GM12875 (cell line): ENCODE results near the gene PGLYRP1.

ENCODE experiments used
- H3K4me3 ChIP-seq: one replicate; pipeline ENCODE4 v1.5.1; 2011; ENCODE audit warnings: low read depth, low read length, control low read depth
- CTCF ChIP-seq: IDR thresholded peaks from 2 replicates; pipeline ENCODE4 v1.5.1; 2011; ENCODE audit warnings: low read depth, mild to moderate bottlenecking, control low read depth, inconsistent platforms, low read length, moderate library complexity, borderline replicate concordance; ENCODE audit not compliant: insufficient read depth

Gene PGLYRP1

GRCh38 chr19:45994998-45995714 is 27.7 kb downstream of the PGLYRP1 start, which contains the start of gene CCDC61:
Gene CCDC61 (plus strand): TSS chr19:45995467. CDS start chr19:46003019, 7,552 bp downstream.
- no peak for TF ChIP-seq CTCF
- H3K4me3 ChIP-seq, result peak within 1 kb of the TSS; percentile 78

GRCh38 chr19:45994456-45994997 is 28.3 kb downstream of the PGLYRP1 start:
- H3K4me3 ChIP-seq, result peak overlapping the region; percentile 45
- TF ChIP-seq CTCF, result no peak

- H3K4me3 ChIP-seq, result no peak overlapping the region
- no peak for TF ChIP-seq CTCF
Observed at GRCh38 chr19:45990113-45990728, 32.6 kb downstream of the PGLYRP1 start.

GRCh38 chr19:45985321-45985720 is 37.5 kb downstream of the PGLYRP1 start:
- H3K4me3 ChIP-seq, result no peak overlapping the region
- no peak for TF ChIP-seq CTCF

- no peak overlapping the region for H3K4me3 ChIP-seq
- no peak for TF ChIP-seq CTCF
Observed at GRCh38 chr19:45981350-45981749, 41.5 kb downstream of the PGLYRP1 start.

GRCh38 chr19:45978156-45978555 is 44.7 kb downstream of the PGLYRP1 start:
- no peak overlapping the region for H3K4me3 ChIP-seq
- TF ChIP-seq CTCF, result no peak
